ENCODE data around the gene CHMP4B.
A peak's percentile ranks its signal among the peaks of the same experiment; 100 is the strongest.

The CHMP4B gene, protein sequence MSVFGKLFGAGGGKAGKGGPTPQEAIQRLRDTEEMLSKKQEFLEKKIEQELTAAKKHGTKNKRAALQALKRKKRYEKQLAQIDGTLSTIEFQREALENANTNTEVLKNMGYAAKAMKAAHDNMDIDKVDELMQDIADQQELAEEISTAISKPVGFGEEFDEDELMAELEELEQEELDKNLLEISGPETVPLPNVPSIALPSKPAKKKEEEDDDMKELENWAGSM

GRCh38 chr20:33810885-33811775, at the start of gene CHMP4B:
TSS of gene CHMP4B (plus strand) at chr20:33811348. CDS start at chr20:33811469, 121 bp downstream.
- peak within 1 kb of the TSS; percentile 68 for H3K4me3 ChIP-seq (ENCODE audit: low read length)
- TF ChIP-seq ZNF274 (IDR thresholded peaks at IDR 0.05; ENCODE audit: low read depth, low read length) = no peak

DNA sequence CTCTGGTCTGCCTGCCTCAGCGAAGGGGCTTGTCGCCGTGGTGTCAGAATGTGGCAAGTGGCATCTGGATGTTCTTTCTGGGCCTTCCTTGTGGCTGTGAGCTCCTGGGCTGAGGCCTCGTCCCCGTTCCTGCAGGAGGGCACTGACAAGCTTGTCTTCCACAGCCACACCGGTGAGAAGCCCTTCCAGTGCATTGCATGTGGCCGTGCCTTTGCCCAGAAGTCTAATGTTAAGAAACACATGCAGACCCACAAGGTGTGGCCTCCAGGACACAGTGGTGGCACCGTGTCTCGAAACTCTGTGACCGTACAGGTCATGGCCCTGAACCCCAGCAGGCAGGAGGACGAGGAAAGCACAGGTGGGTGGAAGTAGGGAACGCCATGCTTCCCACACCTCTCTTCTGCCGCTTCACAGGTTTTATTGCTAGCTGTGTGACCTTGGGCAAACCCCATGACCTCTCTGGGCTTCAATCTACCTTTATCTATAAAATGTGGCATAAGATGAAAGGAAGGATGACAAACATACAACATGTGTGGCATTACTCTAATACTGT, 49.4 kb upstream of the CHMP4B start:
- TF ChIP-seq ZNF274 (IDR thresholded peaks at IDR 0.05; ENCODE audit: low read depth, low read length) = no peak
- no peak overlapping the region for H3K4me3 ChIP-seq (ENCODE audit: low read length)

DNA sequence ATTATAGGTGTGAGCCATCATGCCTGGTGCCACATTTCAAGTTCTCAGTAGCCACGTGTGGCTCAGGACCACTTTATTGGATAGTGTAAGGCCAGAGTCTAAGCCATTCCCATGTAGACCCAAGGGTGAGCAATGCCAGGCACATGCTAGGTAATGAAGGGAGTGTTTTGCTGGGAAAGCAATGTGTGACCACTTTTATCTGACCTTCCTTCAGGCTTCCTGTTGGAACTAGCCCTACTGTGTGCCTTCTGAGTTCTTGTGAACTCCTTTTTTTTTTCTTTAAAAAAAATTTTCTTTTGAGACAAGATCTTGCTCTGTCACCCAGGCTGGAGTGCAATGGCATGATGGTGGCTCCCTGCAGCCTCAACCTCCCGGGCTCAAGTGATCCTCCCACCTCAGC, 46.0 kb upstream of the CHMP4B start:
- no peak for TF ChIP-seq ZNF274 (IDR thresholded peaks at IDR 0.05; ENCODE audit: low read depth, low read length)
- H3K4me3 ChIP-seq (ENCODE audit: low read length) = no peak overlapping the region

DNA sequence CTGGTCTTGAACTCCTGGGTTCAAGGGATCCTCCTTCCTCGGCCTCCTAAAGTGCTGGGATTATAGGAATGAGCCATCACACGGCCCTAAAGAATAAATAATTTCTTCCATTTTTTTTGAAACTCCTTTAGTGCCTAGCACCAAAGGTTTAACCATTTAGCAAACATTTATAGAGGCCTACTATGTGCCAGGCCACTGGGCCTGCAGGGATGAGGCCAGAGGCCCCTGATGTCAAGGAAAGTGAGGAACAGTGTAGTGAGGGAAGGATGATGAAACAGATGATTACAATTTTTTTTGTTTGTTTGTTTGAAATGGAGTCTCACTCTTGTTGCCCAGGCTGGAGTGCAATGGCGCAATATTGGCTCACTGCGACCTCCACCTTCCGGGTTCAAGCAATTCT, 45.6 kb upstream of the CHMP4B start:
- no peak overlapping the region for H3K4me3 ChIP-seq (ENCODE audit: low read length)
- TF ChIP-seq ZNF274 (IDR thresholded peaks at IDR 0.05; ENCODE audit: low read depth, low read length) = no peak

- no peak overlapping the region for H3K4me3 ChIP-seq (ENCODE audit: low read length)
- no peak for TF ChIP-seq ZNF274 (IDR thresholded peaks at IDR 0.05; ENCODE audit: low read depth, low read length)
Observed at GRCh38 chr20:33766686-33767085, 44.5 kb upstream of the CHMP4B start.

DNA sequence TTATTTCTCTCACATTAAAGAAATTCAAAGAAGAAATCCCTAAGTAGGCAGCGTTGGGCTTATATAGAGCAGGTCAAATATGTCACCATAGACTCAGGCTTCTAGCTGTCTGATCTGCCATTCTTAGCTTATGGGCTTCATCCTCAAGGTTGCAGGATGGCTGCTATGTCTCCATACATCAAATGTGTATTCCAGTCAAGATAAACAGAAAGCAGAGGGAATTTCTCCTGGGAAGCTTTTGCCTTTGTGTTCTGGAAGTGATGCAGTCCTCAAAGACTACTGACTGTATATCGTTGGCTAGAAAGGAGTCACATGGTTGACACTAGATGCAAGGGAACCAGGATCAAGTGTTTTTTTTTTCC, 43.4 kb upstream of the CHMP4B start:
- no peak overlapping the region for H3K4me3 ChIP-seq (ENCODE audit: low read length)
- TF ChIP-seq ZNF274 (IDR thresholded peaks at IDR 0.05; ENCODE audit: low read depth, low read length) = no peak

DNA sequence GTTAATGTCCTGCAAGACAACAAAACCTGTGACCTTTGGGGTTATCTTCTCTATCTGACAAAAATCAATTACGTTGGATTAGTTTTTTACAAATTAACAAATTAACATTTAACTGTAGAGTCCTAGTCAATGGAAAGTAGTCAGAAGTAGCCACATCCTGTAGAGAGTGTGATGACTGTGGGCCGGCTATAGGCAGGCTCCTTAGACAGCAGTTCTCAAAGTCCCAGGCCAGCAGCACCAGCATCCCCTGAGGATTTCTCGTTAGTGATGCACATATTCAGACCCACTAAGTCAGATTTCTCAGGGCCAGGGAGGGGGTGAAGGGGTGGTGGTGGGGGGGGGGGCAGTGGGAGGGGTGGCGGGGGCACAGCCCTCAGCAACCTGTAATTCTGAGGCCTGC, 42.1 kb upstream of the CHMP4B start:
- H3K4me3 ChIP-seq (ENCODE audit: low read length) = no peak overlapping the region
- TF ChIP-seq ZNF274 (IDR thresholded peaks at IDR 0.05; ENCODE audit: low read depth, low read length) = no peak

DNA sequence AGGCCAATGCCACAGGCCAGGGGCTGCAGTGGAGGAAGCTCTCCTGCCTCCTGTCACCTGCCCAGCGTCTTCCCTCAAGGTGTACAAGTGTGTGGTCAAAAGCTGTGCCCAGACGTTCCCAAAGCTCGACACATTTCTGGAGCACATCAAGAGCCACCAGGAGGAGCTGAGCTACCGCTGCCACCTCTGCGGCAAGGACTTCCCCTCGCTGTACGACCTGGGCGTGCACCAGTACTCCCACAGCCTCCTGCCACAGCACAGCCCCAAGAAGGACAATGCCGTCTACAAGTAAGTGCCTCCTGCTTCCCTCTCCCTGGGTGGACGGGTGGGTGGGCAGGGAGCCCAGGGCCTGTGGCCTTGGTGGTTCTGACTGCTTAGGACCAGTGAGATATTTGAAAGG, 41.1 kb upstream of the CHMP4B start:
- no peak overlapping the region for H3K4me3 ChIP-seq (ENCODE audit: low read length)
- no peak for TF ChIP-seq ZNF274 (IDR thresholded peaks at IDR 0.05; ENCODE audit: low read depth, low read length)

- no peak overlapping the region for H3K4me3 ChIP-seq (ENCODE audit: low read length)
- TF ChIP-seq ZNF274 (IDR thresholded peaks at IDR 0.05; ENCODE audit: low read depth, low read length) = no peak
Observed at GRCh38 chr20:33771938-33772337, 39.2 kb upstream of the CHMP4B start.

- no peak for TF ChIP-seq ZNF274 (IDR thresholded peaks at IDR 0.05; ENCODE audit: low read depth, low read length)
- no peak overlapping the region for H3K4me3 ChIP-seq (ENCODE audit: low read length)
Observed at GRCh38 chr20:33772439-33772838, 38.7 kb upstream of the CHMP4B start.

DNA sequence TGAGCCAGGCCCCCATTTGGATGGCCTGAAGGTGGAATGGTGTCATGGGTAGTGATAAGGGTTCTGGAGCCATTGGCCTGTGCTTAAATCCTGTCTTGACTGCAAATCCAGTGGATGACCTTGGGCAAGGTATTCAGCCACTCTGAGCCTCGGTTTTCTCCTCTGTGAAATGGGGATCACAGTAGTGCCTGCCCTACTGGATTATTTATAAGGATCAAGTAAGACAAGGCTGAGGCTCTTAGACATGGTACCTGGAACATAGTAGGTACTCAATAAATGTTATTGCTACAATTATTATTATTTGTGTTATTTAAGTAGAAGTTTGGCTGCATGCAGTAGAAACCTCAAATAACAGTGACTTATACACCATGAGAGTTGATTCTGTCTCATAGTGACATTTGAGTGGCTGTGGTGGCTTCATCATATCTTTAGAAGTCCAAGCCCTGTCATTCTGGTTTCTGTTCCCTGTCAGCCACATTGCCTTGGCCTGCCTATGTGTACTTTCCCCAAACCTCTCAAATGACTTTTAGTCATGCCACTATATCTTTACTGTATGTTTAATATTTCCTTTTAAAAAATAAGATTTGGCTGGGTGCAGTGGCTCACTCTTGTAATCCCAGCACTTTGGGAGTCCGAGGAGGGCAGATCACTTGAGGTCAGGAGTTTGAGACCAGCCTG, 37.6 kb upstream of the CHMP4B start:
- no peak for TF ChIP-seq ZNF274 (IDR thresholded peaks at IDR 0.05; ENCODE audit: low read depth, low read length)
- H3K4me3 ChIP-seq (ENCODE audit: low read length) = no peak overlapping the region

DNA sequence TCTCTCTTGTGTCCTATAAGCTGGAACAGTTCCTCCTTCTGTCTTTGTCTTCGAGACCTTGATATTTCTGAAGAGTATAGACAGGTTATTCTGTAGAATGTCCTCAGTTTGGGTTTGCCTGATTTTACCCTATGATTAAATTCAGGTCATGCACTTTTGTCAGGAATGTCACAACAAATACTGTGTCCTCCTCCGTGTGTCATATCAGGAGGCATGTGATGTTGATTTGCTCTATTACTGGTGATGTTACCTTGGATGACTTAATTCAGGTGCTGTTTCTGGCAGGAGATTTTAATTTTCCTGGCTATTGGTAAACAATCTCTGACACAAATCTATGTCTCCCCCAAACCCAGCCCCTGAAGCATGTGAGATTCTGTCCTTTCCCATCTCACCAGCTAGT, 33.3 kb upstream of the CHMP4B start:
- H3K4me3 ChIP-seq (ENCODE audit: low read length) = no peak overlapping the region
- no peak for TF ChIP-seq ZNF274 (IDR thresholded peaks at IDR 0.05; ENCODE audit: low read depth, low read length)

DNA sequence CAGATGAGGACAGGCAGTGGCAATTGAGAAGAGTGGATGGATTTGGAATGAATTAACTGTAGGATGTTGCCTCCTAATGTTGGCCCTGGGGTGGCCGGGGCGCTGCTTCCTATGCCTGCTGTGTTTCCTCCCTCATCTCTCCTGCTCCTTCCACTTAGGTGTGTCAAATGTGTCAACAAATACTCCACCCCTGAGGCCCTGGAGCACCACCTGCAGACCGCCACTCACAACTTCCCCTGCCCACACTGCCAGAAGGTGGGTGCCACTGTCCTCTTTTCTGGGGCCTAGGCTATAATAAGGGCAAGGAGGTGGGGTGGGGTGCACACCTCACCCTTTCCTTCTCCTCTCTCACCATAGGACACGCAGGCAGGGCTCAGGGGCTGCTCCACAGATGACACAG, 30.0 kb upstream of the CHMP4B start:
- no peak overlapping the region for H3K4me3 ChIP-seq (ENCODE audit: low read length)
- no peak for TF ChIP-seq ZNF274 (IDR thresholded peaks at IDR 0.05; ENCODE audit: low read depth, low read length)

DNA sequence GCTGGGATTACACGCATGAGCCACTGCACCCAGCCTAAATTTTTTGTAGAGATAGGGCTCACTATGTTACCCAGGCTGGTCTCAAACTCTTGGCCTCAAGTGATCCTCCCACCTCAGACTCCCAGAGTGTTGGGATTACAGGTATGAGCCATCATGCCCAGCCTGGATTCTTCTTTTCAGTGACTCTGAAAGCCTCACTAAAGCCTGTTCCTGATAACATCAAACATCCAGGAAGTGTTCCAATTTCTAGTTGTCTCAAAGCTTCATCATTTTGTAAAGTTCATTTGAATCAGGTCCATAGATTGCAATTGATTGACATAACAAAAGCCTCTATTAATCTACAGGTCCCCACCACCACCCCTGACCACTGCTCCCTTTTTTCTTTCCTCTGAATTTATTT, 29.2 kb upstream of the CHMP4B start:
- TF ChIP-seq ZNF274 (IDR thresholded peaks at IDR 0.05; ENCODE audit: low read depth, low read length) = no peak
- no peak overlapping the region for H3K4me3 ChIP-seq (ENCODE audit: low read length)
